AG10803 (cell line): ENCODE measurements around the gene DAPK2.
A peak's percentile ranks its signal among the peaks of the same experiment; 100 is the strongest.

Experiments
- DNase-seq: peaks from one replicate; pipeline ENCODE4 v3.0.0; 2010; ENCODE audit warnings: low read depth
- H3K4me3 ChIP-seq: 2 replicates; pipeline ENCODE4 v1.5.1; 2011; ENCODE audit warnings: mild to moderate bottlenecking, low read length, control low read depth
- TF ChIP-seq, protein P1 (sequence below): conservative IDR thresholded peaks from 2 replicates; pipeline ENCODE4 v1.5.1; 2011; ENCODE audit warnings: mild to moderate bottlenecking, low read length, control low read depth, inconsistent platforms

DAPK2 gene

DNA sequence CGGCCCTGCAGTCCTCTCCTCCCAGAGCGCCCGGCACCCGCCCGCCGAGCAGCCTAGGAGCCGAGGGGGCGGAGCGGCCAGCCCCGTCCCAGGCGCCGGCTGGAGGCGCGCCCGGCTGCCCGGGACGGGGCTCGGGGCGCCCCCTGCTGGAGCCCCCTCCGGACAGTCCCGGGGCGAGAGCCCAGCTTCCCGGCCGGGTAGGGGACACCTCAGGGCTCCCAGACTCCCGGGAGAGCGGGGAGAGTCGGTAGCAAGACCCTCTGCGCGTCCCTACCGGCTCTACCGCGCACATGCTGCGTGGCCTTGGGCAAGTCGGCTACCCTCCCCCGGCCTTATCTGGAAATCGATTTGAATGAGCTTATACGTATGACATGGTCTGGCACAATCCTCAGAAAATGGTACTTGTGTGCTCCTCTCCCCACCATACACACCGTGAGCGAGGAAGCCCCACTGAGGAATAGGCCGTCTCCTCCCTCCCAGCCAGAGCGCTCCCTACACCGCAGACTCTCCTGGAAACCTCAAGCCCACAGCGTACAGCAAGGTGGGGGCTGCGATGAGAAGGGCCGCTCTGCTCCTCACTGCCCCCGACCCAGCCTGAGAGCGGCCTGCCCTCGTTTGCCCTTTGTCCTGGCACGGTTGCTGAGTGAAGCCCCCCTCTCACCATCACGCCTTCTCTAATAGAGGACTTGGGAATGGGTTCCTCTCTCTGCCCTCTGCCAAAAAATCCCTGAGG is at the start of gene DAPK2:
DAPK2 (minus strand) TSS at position 65 of the 733 bp plus-strand sequence. CDS start 6,224 bp downstream, outside the sequence.
- TF ChIP-seq, protein P1, sequence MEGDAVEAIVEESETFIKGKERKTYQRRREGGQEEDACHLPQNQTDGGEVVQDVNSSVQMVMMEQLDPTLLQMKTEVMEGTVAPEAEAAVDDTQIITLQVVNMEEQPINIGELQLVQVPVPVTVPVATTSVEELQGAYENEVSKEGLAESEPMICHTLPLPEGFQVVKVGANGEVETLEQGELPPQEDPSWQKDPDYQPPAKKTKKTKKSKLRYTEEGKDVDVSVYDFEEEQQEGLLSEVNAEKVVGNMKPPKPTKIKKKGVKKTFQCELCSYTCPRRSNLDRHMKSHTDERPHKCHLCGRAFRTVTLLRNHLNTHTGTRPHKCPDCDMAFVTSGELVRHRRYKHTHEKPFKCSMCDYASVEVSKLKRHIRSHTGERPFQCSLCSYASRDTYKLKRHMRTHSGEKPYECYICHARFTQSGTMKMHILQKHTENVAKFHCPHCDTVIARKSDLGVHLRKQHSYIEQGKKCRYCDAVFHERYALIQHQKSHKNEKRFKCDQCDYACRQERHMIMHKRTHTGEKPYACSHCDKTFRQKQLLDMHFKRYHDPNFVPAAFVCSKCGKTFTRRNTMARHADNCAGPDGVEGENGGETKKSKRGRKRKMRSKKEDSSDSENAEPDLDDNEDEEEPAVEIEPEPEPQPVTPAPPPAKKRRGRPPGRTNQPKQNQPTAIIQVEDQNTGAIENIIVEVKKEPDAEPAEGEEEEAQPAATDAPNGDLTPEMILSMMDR, result peak; percentile 43
- H3K4me3 ChIP-seq, result peak within 1 kb of the TSS; percentile 71
- peak; percentile 58 for DNase-seq

DNA sequence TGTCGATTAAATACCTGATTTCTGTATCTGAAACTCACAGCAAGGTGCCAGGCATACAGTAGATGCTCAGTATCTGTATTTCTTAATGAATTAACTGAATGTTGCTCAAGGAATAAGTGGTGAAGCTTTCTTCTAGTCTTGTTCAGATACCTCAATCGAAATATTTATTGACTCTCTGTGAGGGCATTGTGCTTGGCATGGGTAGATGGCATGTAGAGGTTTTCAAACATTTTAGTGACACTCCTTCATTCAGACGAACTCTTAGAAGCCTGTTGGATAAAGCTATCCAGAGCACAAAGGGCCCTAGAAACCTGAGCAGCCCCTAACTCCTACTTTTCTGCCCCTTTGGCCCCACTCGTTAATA is 49.1 kb upstream of the DAPK2 start:
- TF ChIP-seq, protein P1, result no peak
- no peak for DNase-seq
- peak overlapping the region; percentile 93 for H3K4me3 ChIP-seq

GRCh38 chr15:64093627-64094417 is 47.5 kb upstream of the DAPK2 start, which contains the start of gene CIAO2A:
TSS of gene CIAO2A (minus strand) at chr15:64093838. CDS start at chr15:64093768, 70 bp downstream.
- peak; percentile 98 for DNase-seq
- peak within 1 kb of the TSS; percentile 86 for H3K4me3 ChIP-seq
- TF ChIP-seq, protein P1, result no peak

- peak overlapping the region; percentile 86 for H3K4me3 ChIP-seq
- DNase-seq, result peak; percentile 66
- TF ChIP-seq, protein P1, result peak; percentile 29
These were observed 46.8 kb upstream of the DAPK2 start for GRCh38 chr15:64092864-64093626.

DNA sequence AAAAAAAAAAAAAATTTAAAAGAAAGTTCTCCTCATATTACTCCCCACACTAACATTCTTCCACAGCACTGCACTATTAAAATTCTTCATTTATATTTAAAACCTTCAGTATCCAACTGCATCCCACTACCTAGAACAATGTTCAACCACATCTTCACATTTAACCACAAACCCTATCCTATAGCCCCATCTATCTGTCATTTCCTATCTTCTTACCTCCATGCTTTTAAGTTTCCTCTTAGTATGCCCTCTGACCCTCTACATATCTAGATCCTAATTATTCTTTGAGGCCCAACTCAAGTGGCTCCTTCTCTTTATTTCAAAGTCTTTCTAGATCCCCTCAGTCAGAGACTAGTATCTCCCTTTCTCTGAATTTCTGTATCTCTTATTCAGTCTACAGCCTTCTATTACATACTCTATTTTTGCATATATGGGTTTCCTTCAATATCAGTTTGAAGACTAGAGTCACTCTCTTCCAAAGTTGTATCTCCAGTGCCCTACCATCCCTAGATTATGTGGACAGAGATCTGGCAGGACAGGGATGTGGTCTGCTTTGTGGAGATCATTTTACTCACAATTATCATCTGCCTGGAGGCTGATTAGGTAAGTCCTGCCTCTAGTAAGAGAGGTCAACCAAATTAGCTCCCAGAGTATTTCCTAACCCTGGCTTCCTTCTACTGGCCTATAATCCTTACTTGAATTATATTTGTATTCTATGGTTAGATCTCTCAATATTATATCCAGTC is 46.0 kb upstream of the DAPK2 start:
- peak overlapping the region; percentile 86 for H3K4me3 ChIP-seq
- TF ChIP-seq, protein P1, result no peak; the same call in 1 of the 2 replicates
- no peak for DNase-seq

DNA sequence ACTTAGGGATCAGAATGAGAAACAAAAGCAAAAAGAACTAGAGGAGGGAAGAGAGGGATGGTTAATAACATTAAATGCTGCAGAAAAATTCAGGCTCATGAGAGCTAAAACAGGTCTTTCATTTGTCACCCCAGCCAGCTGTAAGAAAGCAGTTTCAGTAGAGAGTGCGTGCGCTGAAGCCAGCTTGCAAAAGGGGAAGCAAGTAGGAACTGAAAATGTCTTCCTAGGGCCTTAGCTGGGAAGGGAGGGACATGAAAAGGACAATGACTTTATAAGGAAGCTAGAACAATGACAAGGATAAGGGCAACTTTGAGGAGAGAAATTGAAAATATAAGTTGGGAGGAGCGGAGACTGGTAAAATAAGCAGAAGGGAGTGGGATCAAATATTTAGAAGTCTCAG is 44.2 kb upstream of the DAPK2 start:
- TF ChIP-seq, protein P1, result no peak
- no peak for DNase-seq
- no peak overlapping the region for H3K4me3 ChIP-seq
